ENCODE data around the gene VWA5B2.
A peak's percentile ranks its signal among the peaks of the same experiment; 100 is the strongest.

The VWA5B2 gene

GRCh38 chr3:184227481-184227935, 1.9 kb upstream of the VWA5B2 start:
- peak; percentile 55 for DNase-seq (ENCODE audit: low read depth)
- peaks cover 4% of the 10 kb centered on the region for H3K4me1 ChIP-seq (ENCODE audit: control insufficient read depth, insufficient read depth, low read length)
- no peak overlapping the region for H3K4me3 ChIP-seq (ENCODE audit: low read length)
- no peaks in the 10 kb centered on the region for H3K36me3 ChIP-seq (ENCODE audit: control insufficient read depth, insufficient read depth, low read length, severe bottlenecking)
- no peak overlapping the region for H3K9ac ChIP-seq (ENCODE audit: low read length)
- H3K27me3 ChIP-seq (replicated peaks; ENCODE audit: control insufficient read depth, insufficient read depth, low read length), result peaks cover 40% of the 10 kb centered on the region
- no peaks in the 10 kb centered on the region for H3K9me3 ChIP-seq (ENCODE audit: control insufficient read depth, low read length)

- peaks cover 4% of the 10 kb centered on the region for H3K4me1 ChIP-seq (ENCODE audit: control insufficient read depth, insufficient read depth, low read length)
- no peaks in the 10 kb centered on the region for H3K36me3 ChIP-seq (ENCODE audit: control insufficient read depth, insufficient read depth, low read length, severe bottlenecking)
- no peak overlapping the region for H3K4me3 ChIP-seq (ENCODE audit: low read length)
- peaks cover 45% of the 10 kb centered on the region for H3K27me3 ChIP-seq (replicated peaks; ENCODE audit: control insufficient read depth, insufficient read depth, low read length)
- H3K9ac ChIP-seq (ENCODE audit: low read length), result no peak overlapping the region
- DNase-seq (ENCODE audit: low read depth), result no peak
- no peaks in the 10 kb centered on the region for H3K9me3 ChIP-seq (ENCODE audit: control insufficient read depth, low read length)
These were observed 828 bp upstream of the VWA5B2 start for GRCh38 chr3:184228376-184229137.

- Histone ChIP-seq H3K27me3 (replicated peaks; ENCODE audit: control insufficient read depth, insufficient read depth, low read length) (peaks cover 44% of the 10 kb centered on the region), H3K4me3 (ENCODE audit: low read length) (no peak overlapping the region), H3K9me3 (ENCODE audit: control insufficient read depth, low read length) (no peaks in the 10 kb centered on the region), H3K4me1 (ENCODE audit: control insufficient read depth, insufficient read depth, low read length) (peaks cover 4% of the 10 kb centered on the region), H3K36me3 (ENCODE audit: control insufficient read depth, insufficient read depth, low read length, severe bottlenecking) (no peaks in the 10 kb centered on the region), H3K9ac (ENCODE audit: low read length) (no peak overlapping the region)
- DNase-seq (ENCODE audit: low read depth), result peak; percentile 31
These were observed 757 bp downstream of the VWA5B2 start for GRCh38 chr3:184230081-184230602.

- Histone ChIP-seq H3K9me3 (ENCODE audit: control insufficient read depth, low read length) (no peaks in the 10 kb centered on the region), H3K9ac (ENCODE audit: low read length) (no peak overlapping the region), H3K27me3 (replicated peaks; ENCODE audit: control insufficient read depth, insufficient read depth, low read length) (peaks cover 43% of the 10 kb centered on the region), H3K4me3 (ENCODE audit: low read length) (no peak overlapping the region), H3K4me1 (ENCODE audit: control insufficient read depth, insufficient read depth, low read length) (peaks cover 4% of the 10 kb centered on the region), H3K36me3 (ENCODE audit: control insufficient read depth, insufficient read depth, low read length, severe bottlenecking) (no peaks in the 10 kb centered on the region)
- DNase-seq (ENCODE audit: low read depth), result peak; percentile 14
These were observed 1.5 kb downstream of the VWA5B2 start for GRCh38 chr3:184230603-184231528.

- no peak overlapping the region for H3K4me3 ChIP-seq (ENCODE audit: low read length)
- no peaks in the 10 kb centered on the region for H3K9me3 ChIP-seq (ENCODE audit: control insufficient read depth, low read length)
- peaks cover 50% of the 10 kb centered on the region for H3K27me3 ChIP-seq (replicated peaks; ENCODE audit: control insufficient read depth, insufficient read depth, low read length)
These were observed 2.3 kb downstream of the VWA5B2 start for GRCh38 chr3:184231671-184232070.

GRCh38 chr3:184233127-184233843, 3.9 kb downstream of the VWA5B2 start:
- H3K27me3 ChIP-seq (replicated peaks; ENCODE audit: control insufficient read depth, insufficient read depth, low read length), result peaks cover 52% of the 10 kb centered on the region
- DNase-seq (ENCODE audit: low read depth), result no peak
- H3K36me3 ChIP-seq (ENCODE audit: control insufficient read depth, insufficient read depth, low read length, severe bottlenecking), result no peaks in the 10 kb centered on the region
- H3K9ac ChIP-seq (ENCODE audit: low read length), result no peak overlapping the region
- no peak overlapping the region for H3K4me3 ChIP-seq (ENCODE audit: low read length)
- H3K9me3 ChIP-seq (ENCODE audit: control insufficient read depth, low read length), result no peaks in the 10 kb centered on the region
- H3K4me1 ChIP-seq (ENCODE audit: control insufficient read depth, insufficient read depth, low read length), result peaks cover 4% of the 10 kb centered on the region

More at GRCh38 chr3:184231671-184232070, 2.3 kb downstream of the VWA5B2 start:
- H3K36me3 ChIP-seq (ENCODE audit: control insufficient read depth, insufficient read depth, low read length, severe bottlenecking), result no peaks in the 10 kb centered on the region
- peaks cover 4% of the 10 kb centered on the region for H3K4me1 ChIP-seq (ENCODE audit: control insufficient read depth, insufficient read depth, low read length)
- DNase-seq (ENCODE audit: low read depth), result no peak
- no peak overlapping the region for H3K9ac ChIP-seq (ENCODE audit: low read length)

- Histone ChIP-seq H3K36me3 (ENCODE audit: control insufficient read depth, insufficient read depth, low read length, severe bottlenecking) (no peaks in the 10 kb centered on the region), H3K27me3 (replicated peaks; ENCODE audit: control insufficient read depth, insufficient read depth, low read length) (peaks cover 55% of the 10 kb centered on the region)
These were observed 4.8 kb downstream of the VWA5B2 start for GRCh38 chr3:184234224-184234623.

GRCh38 chr3:184234671-184235380, 5.4 kb downstream of the VWA5B2 start:
- no peak overlapping the region for H3K4me3 ChIP-seq (ENCODE audit: low read length)
- H3K9ac ChIP-seq (ENCODE audit: low read length), result no peak overlapping the region
- no peaks in the 10 kb centered on the region for H3K36me3 ChIP-seq (ENCODE audit: control insufficient read depth, insufficient read depth, low read length, severe bottlenecking)
- H3K27me3 ChIP-seq (replicated peaks; ENCODE audit: control insufficient read depth, insufficient read depth, low read length), result peaks cover 49% of the 10 kb centered on the region
- no peaks in the 10 kb centered on the region for H3K9me3 ChIP-seq (ENCODE audit: control insufficient read depth, low read length)
- no peaks in the 10 kb centered on the region for H3K4me1 ChIP-seq (ENCODE audit: control insufficient read depth, insufficient read depth, low read length)
- DNase-seq (ENCODE audit: low read depth), result no peak

More at GRCh38 chr3:184234224-184234623, 4.8 kb downstream of the VWA5B2 start:
- peak; percentile 56 for DNase-seq (ENCODE audit: low read depth)
- no peak overlapping the region for H3K9ac ChIP-seq (ENCODE audit: low read length)
- no peaks in the 10 kb centered on the region for H3K9me3 ChIP-seq (ENCODE audit: control insufficient read depth, low read length)
- peaks cover 4% of the 10 kb centered on the region for H3K4me1 ChIP-seq (ENCODE audit: control insufficient read depth, insufficient read depth, low read length)
- no peak overlapping the region for H3K4me3 ChIP-seq (ENCODE audit: low read length)

GRCh38 chr3:184235381-184236032, 6.1 kb downstream of the VWA5B2 start:
- Histone ChIP-seq H3K36me3 (ENCODE audit: control insufficient read depth, insufficient read depth, low read length, severe bottlenecking) (no peaks in the 10 kb centered on the region), H3K4me1 (ENCODE audit: control insufficient read depth, insufficient read depth, low read length) (no peaks in the 10 kb centered on the region), H3K27me3 (replicated peaks; ENCODE audit: control insufficient read depth, insufficient read depth, low read length) (peaks cover 46% of the 10 kb centered on the region), H3K9ac (ENCODE audit: low read length) (no peak overlapping the region), H3K4me3 (ENCODE audit: low read length) (no peak overlapping the region), H3K9me3 (ENCODE audit: control insufficient read depth, low read length) (no peaks in the 10 kb centered on the region)
- no peak for DNase-seq (ENCODE audit: low read depth)

GRCh38 chr3:184236033-184236410, 6.6 kb downstream of the VWA5B2 start:
- H3K4me3 ChIP-seq (ENCODE audit: low read length), result no peak overlapping the region
- no peak overlapping the region for H3K9ac ChIP-seq (ENCODE audit: low read length)
- H3K9me3 ChIP-seq (ENCODE audit: control insufficient read depth, low read length), result no peaks in the 10 kb centered on the region
- H3K4me1 ChIP-seq (ENCODE audit: control insufficient read depth, insufficient read depth, low read length), result no peaks in the 10 kb centered on the region
- no peaks in the 10 kb centered on the region for H3K36me3 ChIP-seq (ENCODE audit: control insufficient read depth, insufficient read depth, low read length, severe bottlenecking)
- peaks cover 43% of the 10 kb centered on the region for H3K27me3 ChIP-seq (replicated peaks; ENCODE audit: control insufficient read depth, insufficient read depth, low read length)
- no peak for DNase-seq (ENCODE audit: low read depth)

Data from adipocyte (in vitro differentiated cells).